GM21619 (cell line): ENCODE results near the gene ENKUR.

Experiments used
- ATAC-seq: cut with Tn5 transposase; IDR thresholded peaks from one replicate; pipeline ENCODE4 v1.9.1; 2021; ENCODE audit not compliant: unreplicated experiment

The ENKUR gene

DNA sequence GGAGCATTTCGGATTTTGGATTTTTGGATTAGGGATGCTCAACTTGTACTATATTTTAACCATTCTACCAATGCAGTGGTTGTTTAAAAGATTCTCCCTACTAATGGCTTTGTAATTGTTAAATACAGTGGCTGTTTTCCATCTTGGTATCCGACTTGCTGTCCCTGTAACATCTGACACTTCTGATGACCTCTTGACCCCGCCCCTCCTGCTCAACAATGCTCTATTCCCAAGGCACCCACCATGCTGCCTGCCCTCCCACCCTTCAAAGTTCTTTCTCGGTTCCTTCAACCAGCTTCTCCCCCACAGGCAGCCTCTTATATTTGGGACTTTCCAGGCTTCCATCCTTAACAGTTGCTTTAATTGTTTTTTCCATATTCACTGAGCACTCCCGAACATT lies 65.5 kb downstream of the ENKUR start:
- no peak for ATAC-seq

GRCh38 chr10:24949616-24950015 lies 66.3 kb downstream of the ENKUR start:
- no peak for ATAC-seq

GRCh38 chr10:24947304-24948097 lies 68.5 kb downstream of the ENKUR start:
- ATAC-seq: peak; percentile 79

DNA sequence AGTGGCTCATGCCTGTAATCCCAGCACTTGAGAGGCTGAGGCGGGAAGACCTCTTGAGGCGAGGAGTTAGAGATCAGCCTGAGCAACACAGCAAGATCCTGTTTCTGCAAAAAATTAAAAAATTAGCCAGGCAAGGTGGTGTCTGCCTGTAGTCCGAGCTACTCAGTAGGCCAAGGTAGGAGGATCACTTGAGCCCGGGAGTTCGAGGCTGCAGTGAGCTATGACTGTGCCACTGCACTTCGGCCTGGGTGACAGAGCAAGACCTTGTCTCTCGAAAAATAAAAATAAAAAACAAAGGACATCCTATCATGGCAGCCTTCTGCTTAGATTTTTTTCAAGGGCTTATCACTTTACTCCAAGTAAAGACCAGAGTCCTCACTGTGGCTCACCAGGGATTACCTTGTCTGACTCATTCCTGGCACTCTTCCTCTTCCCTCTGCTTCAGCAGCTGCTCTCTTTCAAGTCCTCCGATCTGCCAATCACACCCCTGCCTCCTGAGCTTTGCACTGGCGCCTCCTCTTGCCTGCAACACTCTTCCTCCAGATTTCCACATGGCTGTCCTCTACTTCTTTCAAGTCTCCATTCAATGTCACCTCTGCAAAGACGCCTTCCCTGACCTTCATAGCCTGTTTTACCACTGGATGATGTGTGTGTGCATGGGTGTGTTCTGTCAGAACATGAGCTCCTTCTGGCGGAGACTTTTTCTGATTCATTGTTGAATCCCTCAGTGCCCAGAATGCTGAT lies 71.3 kb downstream of the ENKUR start:
- no peak for ATAC-seq

DNA sequence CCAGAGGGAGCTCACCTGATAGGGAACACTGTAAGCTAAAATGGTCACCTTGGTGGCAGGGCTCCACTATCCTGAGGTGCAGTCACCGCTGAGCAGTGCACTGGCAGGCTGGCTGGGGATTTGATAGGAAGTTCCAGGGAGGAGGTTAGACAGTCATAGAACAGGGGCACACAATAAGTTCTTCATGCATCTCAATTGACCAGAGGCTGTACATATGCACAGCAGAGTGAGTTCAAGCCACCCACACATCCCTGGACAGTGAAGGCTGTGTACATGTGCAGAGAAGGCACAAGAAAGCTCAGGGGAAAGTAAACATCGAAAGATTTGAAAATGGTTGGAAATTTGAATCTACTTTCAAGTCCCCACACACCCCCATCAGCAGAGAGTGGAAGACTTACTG lies 77.4 kb downstream of the ENKUR start:
- ATAC-seq: no peak

GRCh38 chr10:24938076-24938475 lies 77.9 kb downstream of the ENKUR start:
- ATAC-seq: no peak

GRCh38 chr10:24935504-24936292 lies 80.3 kb downstream of the ENKUR start:
- no peak for ATAC-seq
